Dedifferentiated amniotic fluid mesenchymal stem cell (primary cell): ENCODE data around the gene SLC34A2.

Source experiments
- DNase-seq: peaks from one replicate; pipeline ENCODE4 v3.0.0-alpha.2; 2016; ENCODE audit errors: extremely low spot score

The SLC34A2 gene

DNA sequence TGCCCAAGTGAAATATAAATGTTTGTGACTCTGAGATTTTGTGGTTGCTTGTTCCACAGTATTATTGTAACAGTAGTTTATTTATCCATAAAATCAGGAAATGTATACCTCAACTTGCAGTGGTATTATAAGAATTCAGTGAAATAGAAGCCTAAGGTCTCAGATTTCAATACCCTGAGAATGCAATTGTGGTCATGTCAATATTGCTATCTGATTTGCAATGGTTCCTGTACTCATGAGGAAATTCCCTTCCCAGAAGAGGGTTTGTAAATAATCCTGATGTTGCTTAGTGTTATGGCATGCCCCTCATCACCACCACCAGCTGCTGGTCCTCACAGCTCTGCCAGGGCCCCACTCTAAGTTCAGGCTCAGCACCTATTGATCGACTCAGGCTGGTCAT, 67.8 kb downstream of the SLC34A2 start:
- no peak for DNase-seq

DNA sequence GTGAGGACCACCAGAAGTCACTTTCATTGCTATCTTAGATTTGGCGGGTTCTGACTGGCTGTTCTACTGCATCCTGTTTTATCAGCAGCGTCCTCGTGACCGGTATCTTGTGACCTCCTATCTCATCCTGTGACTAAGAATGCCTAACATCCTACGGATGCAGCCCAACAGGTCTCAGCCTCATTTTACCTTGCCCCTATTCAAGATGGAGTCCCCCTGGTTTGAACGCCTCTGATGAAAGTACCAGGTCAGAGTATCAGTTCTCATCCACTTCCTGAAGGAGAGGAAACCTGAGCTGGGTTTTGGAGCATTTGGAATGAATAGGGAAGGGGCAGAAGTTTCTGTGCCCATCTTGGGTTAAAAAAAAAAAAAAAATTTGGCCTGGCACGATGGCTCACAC, 70.2 kb downstream of the SLC34A2 start:
- no peak for DNase-seq

DNA sequence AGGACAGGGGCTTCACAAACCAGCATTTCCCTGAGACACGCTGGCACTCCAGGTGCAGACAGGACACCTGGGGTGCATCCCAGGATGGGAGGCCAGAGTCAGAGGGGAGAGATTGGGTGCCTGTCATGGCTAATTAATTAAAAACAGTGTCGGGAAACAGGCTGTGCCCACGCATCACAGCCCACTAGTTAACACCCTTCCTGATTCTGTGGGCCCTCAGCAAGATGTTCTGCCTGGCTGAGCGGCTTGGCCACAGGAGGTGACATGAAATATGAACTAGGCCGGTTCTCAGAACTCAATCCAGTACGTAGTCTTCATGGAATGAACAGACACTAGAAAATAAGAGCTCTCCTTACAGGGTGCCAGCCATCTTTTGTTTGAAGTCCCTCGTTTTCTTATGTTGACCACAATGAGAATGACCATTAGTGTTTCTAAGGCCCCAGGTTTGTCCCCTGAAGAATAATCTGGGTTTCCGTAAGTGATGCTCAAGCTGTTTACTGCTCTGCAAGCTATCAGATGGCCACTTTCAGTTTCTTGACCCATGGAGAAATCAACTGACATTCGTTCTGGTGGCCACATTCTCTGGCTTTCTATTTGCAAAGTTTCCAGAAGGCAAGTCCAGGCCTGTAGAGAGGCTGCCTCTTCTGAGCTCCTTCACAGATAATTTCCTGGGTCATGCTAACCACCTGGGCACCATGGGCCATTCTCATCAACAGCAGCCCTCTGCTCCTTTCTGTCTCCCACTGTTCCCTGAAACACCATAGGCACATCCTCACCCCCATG, 72.3 kb downstream of the SLC34A2 start:
- DNase-seq = no peak
